Measurements from ENCODE around the gene MAEA.
"Not testable (repeated sequence)": the region's sequence is repeated elsewhere in the genome, so short reads cannot be mapped to it uniquely, and the experiment has no call there.

Gene MAEA

GRCh38 chr4:1290165-1290977 lies 680 bp downstream of the MAEA start:
- peaks cover 4 to 5% of the 10 kb centered on the region in 2 donors for H3K9me3 ChIP-seq (replicated peaks in 1 of 2; ENCODE audit: control insufficient read depth in 2 of 2, insufficient read depth in 1 of 2, low read depth in 1 of 2, low read length in 2 of 2)
- H3K18ac ChIP-seq (ENCODE audit: low read length) = peak overlapping the region; percentile 94
- H2AK5ac ChIP-seq (ENCODE audit: low read depth, low read length) = peak overlapping the region; percentile 98
- peak overlapping the region; percentile 98 for H3K9ac ChIP-seq (ENCODE audit: low read depth, low read length, poor library complexity)
- H2BK120ac ChIP-seq (ENCODE audit: low read depth, low read length) = peak overlapping the region; percentile 65
- H3K4ac ChIP-seq (ENCODE audit: low read length) = peak overlapping the region; percentile 70
- peaks cover 20% of the 10 kb centered on the region for H3K79me1 ChIP-seq (ENCODE audit: low read depth, low read length)
- no peaks in the 10 kb centered on the region for H3K27me3 ChIP-seq (ENCODE audit: control insufficient read depth in 3 of 3, insufficient read depth in 3 of 3, low read depth in 1 of 3, low read length in 3 of 3)
- H3K4me3 ChIP-seq (ENCODE audit: low read length in 2 of 2) = peak overlapping the region; percentile 94 to 100
- peak overlapping the region; percentile 93 for H3K4me2 ChIP-seq (ENCODE audit: insufficient read depth, low read length, poor library complexity, severe bottlenecking)
- no peak overlapping the region for H2BK15ac ChIP-seq (ENCODE audit: low read length)
- peak overlapping the region; percentile 61 for H3K14ac ChIP-seq (ENCODE audit: low read length)
- H3K23ac ChIP-seq (ENCODE audit: low read depth, low read length, poor library complexity) = peak overlapping the region; percentile 69
- DNase-seq (ENCODE audit: low spot score) = no peak
- H2BK5ac ChIP-seq (ENCODE audit: low read length) = peak overlapping the region; percentile 79
- peaks cover 4 to 6% of the 10 kb centered on the region in 2 donors for H3K36me3 ChIP-seq (replicated peaks in 1 of 2; ENCODE audit: control insufficient read depth in 2 of 2, insufficient read depth in 2 of 2, low read length in 2 of 2)
- peak overlapping the region; percentile 96 for H2AFZ ChIP-seq (ENCODE audit: low read length)
- no peak overlapping the region for H4K91ac ChIP-seq (ENCODE audit: low read depth, low read length, poor library complexity)
- no CpG with 5 or more reads among the region's 47 CpGs for WGBS, 2 donors (ENCODE audit: extremely low coverage in 2 of 2, insufficient read length in 2 of 2, insufficient replicate concordance in 1 of 2)
- no peak overlapping the region for H3K27ac ChIP-seq (replicated peaks; ENCODE audit: low read length)
- H4K8ac ChIP-seq (ENCODE audit: low read depth, low read length) = no peak overlapping the region
- H3K4me1 ChIP-seq (ENCODE audit: control insufficient read depth in 2 of 2, insufficient read depth in 1 of 2, low read depth in 1 of 2, low read length in 2 of 2) = peaks cover 11 to 12% of the 10 kb centered on the region in 2 donors
- no peak overlapping the region for H2BK12ac ChIP-seq (ENCODE audit: low read length)

GRCh38 chr4:1291091-1291490 lies 1.4 kb downstream of the MAEA start:
- Histone ChIP-seq H2AFZ (ENCODE audit: low read length) (no peak overlapping the region), H3K4me3 (ENCODE audit: low read length in 2 of 2) (peak overlapping the region in 1 of 2 donors; percentile 94), H2BK5ac (ENCODE audit: low read length) (no peak overlapping the region), H3K14ac (ENCODE audit: low read length) (no peak overlapping the region), H4K91ac (ENCODE audit: low read depth, low read length, poor library complexity) (no peak overlapping the region), H3K4me2 (ENCODE audit: insufficient read depth, low read length, poor library complexity, severe bottlenecking) (peak overlapping the region; percentile 93), H3K36me3 (replicated peaks in 1 of 2; ENCODE audit: control insufficient read depth in 2 of 2, insufficient read depth in 2 of 2, low read length in 2 of 2) (peaks cover 4 to 6% of the 10 kb centered on the region in 2 donors), H3K4ac (ENCODE audit: low read length) (no peak overlapping the region), H3K27me3 (ENCODE audit: control insufficient read depth in 3 of 3, insufficient read depth in 3 of 3, low read depth in 1 of 3, low read length in 3 of 3) (no peaks in the 10 kb centered on the region), H3K18ac (ENCODE audit: low read length) (no peak overlapping the region), H4K8ac (ENCODE audit: low read depth, low read length) (no peak overlapping the region), H2BK120ac (ENCODE audit: low read depth, low read length) (no peak overlapping the region), H3K4me1 (ENCODE audit: control insufficient read depth in 2 of 2, insufficient read depth in 1 of 2, low read depth in 1 of 2, low read length in 2 of 2) (peaks cover 11 to 12% of the 10 kb centered on the region in 2 donors), H3K9ac (ENCODE audit: low read depth, low read length, poor library complexity) (no peak overlapping the region), H2BK15ac (ENCODE audit: low read length) (no peak overlapping the region), H3K27ac (replicated peaks; ENCODE audit: low read length) (no peak overlapping the region), H2AK5ac (ENCODE audit: low read depth, low read length) (no peak overlapping the region), H3K79me1 (ENCODE audit: low read depth, low read length) (peaks cover 23% of the 10 kb centered on the region), H3K9me3 (replicated peaks in 1 of 2; ENCODE audit: control insufficient read depth in 2 of 2, insufficient read depth in 1 of 2, low read depth in 1 of 2, low read length in 2 of 2) (peaks cover 1 to 4% of the 10 kb centered on the region in 2 donors), H3K23ac (ENCODE audit: low read depth, low read length, poor library complexity) (no peak overlapping the region), H2BK12ac (ENCODE audit: low read length) (no peak overlapping the region)
- no CpG with 5 or more reads among the region's 9 CpGs for whole genome bisulfite sequencing, 2 donors (ENCODE audit: extremely low coverage in 2 of 2, insufficient read length in 2 of 2, insufficient replicate concordance in 1 of 2)
- no peak for DNase-seq (ENCODE audit: low spot score)

GRCh38 chr4:1291996-1292702 lies 2.5 kb downstream of the MAEA start:
- H3K14ac ChIP-seq (ENCODE audit: low read length) = no peak overlapping the region

GRCh38 chr4:1292703-1293011 lies 3.0 kb downstream of the MAEA start:
- not testable (repeated sequence) for H3K9me3 ChIP-seq (replicated peaks in 1 of 2; ENCODE audit: control insufficient read depth in 2 of 2, insufficient read depth in 1 of 2, low read depth in 1 of 2, low read length in 2 of 2); H2BK12ac ChIP-seq (ENCODE audit: low read length); H3K4ac ChIP-seq (ENCODE audit: low read length); H3K18ac ChIP-seq (ENCODE audit: low read length); H2BK120ac ChIP-seq (ENCODE audit: low read depth, low read length); H2BK5ac ChIP-seq (ENCODE audit: low read length); H3K27me3 ChIP-seq (ENCODE audit: control insufficient read depth in 3 of 3, insufficient read depth in 3 of 3, low read depth in 1 of 3, low read length in 3 of 3); H3K14ac ChIP-seq (ENCODE audit: low read length); H2BK15ac ChIP-seq (ENCODE audit: low read length); H4K91ac ChIP-seq (ENCODE audit: low read depth, low read length, poor library complexity); H3K9ac ChIP-seq (ENCODE audit: low read depth, low read length, poor library complexity); H2AFZ ChIP-seq (ENCODE audit: low read length); H4K8ac ChIP-seq (ENCODE audit: low read depth, low read length); H3K27ac ChIP-seq (replicated peaks; ENCODE audit: low read length); H3K23ac ChIP-seq (ENCODE audit: low read depth, low read length, poor library complexity); H3K4me2 ChIP-seq (ENCODE audit: insufficient read depth, low read length, poor library complexity, severe bottlenecking); DNase-seq (ENCODE audit: low spot score); H2AK5ac ChIP-seq (ENCODE audit: low read depth, low read length)
- peaks cover 4 to 20% of the 10 kb centered on the region in 2 donors for H3K36me3 ChIP-seq (replicated peaks in 1 of 2; ENCODE audit: control insufficient read depth in 2 of 2, insufficient read depth in 2 of 2, low read length in 2 of 2)
- H3K79me1 ChIP-seq (ENCODE audit: low read depth, low read length) = peaks cover 27% of the 10 kb centered on the region
- peak overlapping the region in 1 of 2 donors; percentile 13 for H3K4me3 ChIP-seq (ENCODE audit: low read length in 2 of 2)
- WGBS, 2 donors (ENCODE audit: extremely low coverage in 2 of 2, insufficient read length in 2 of 2, insufficient replicate concordance in 1 of 2) = no CpG with 5 or more reads among the region's 8 CpGs
- peaks cover 12 to 15% of the 10 kb centered on the region in 2 donors for H3K4me1 ChIP-seq (ENCODE audit: control insufficient read depth in 2 of 2, insufficient read depth in 1 of 2, low read depth in 1 of 2, low read length in 2 of 2)

More at GRCh38 chr4:1291996-1292702, 2.5 kb downstream of the MAEA start:
- peak overlapping the region; percentile 79 for H2BK5ac ChIP-seq (ENCODE audit: low read length)
- peak overlapping the region in 1 of 2 donors; percentile 13 for H3K4me3 ChIP-seq (ENCODE audit: low read length in 2 of 2)
- no peak overlapping the region for H2AFZ ChIP-seq (ENCODE audit: low read length)
- H2BK15ac ChIP-seq (ENCODE audit: low read length) = no peak overlapping the region
- H3K18ac ChIP-seq (ENCODE audit: low read length) = no peak overlapping the region
- peaks cover 27% of the 10 kb centered on the region for H3K79me1 ChIP-seq (ENCODE audit: low read depth, low read length)
- peaks cover 4 to 15% of the 10 kb centered on the region in 2 donors for H3K36me3 ChIP-seq (replicated peaks in 1 of 2; ENCODE audit: control insufficient read depth in 2 of 2, insufficient read depth in 2 of 2, low read length in 2 of 2)
- whole genome bisulfite sequencing, 2 donors (ENCODE audit: extremely low coverage in 2 of 2, insufficient read length in 2 of 2, insufficient replicate concordance in 1 of 2) = no CpG with 5 or more reads among the region's 11 CpGs
- no peak overlapping the region for H4K91ac ChIP-seq (ENCODE audit: low read depth, low read length, poor library complexity)
- DNase-seq (ENCODE audit: low spot score) = no peak
- H3K4ac ChIP-seq (ENCODE audit: low read length) = peak overlapping the region; percentile 18
- H4K8ac ChIP-seq (ENCODE audit: low read depth, low read length) = peak overlapping the region; percentile 57
- H2BK12ac ChIP-seq (ENCODE audit: low read length) = no peak overlapping the region
- H3K23ac ChIP-seq (ENCODE audit: low read depth, low read length, poor library complexity) = peak overlapping the region; percentile 27
- H3K27me3 ChIP-seq (ENCODE audit: control insufficient read depth in 3 of 3, insufficient read depth in 3 of 3, low read depth in 1 of 3, low read length in 3 of 3) = no peaks in the 10 kb centered on the region
- no peak overlapping the region for H3K4me2 ChIP-seq (ENCODE audit: insufficient read depth, low read length, poor library complexity, severe bottlenecking)
- H3K9ac ChIP-seq (ENCODE audit: low read depth, low read length, poor library complexity) = peak overlapping the region; percentile 50
- no peaks in the 10 kb centered on the region for H3K9me3 ChIP-seq (replicated peaks in 1 of 2; ENCODE audit: control insufficient read depth in 2 of 2, insufficient read depth in 1 of 2, low read depth in 1 of 2, low read length in 2 of 2)
- peaks cover 11 to 12% of the 10 kb centered on the region in 2 donors for H3K4me1 ChIP-seq (ENCODE audit: control insufficient read depth in 2 of 2, insufficient read depth in 1 of 2, low read depth in 1 of 2, low read length in 2 of 2)
- no peak overlapping the region for H3K27ac ChIP-seq (replicated peaks; ENCODE audit: low read length)
- no peak overlapping the region for H2AK5ac ChIP-seq (ENCODE audit: low read depth, low read length)
- no peak overlapping the region for H2BK120ac ChIP-seq (ENCODE audit: low read depth, low read length)
